A549 (cell line): ENCODE data around the gene BFSP2.

Source experiments
- CEBPB ChIP-seq, 2 experiments: fragments of >200 bp in 1 of 2; sonication (Bioruptor Twin) in 1 of 2; formaldehyde crosslinking in 1 of 2; IDR thresholded peaks; 2 replicates each; pipeline ENCODE4 v1.6.1; 2012 to 2016
- CHD4 ChIP-seq: fragments of 200-600 bp; sonication (generic); IDR thresholded peaks from 2 replicates; pipeline ENCODE4 v1.6.1; 2016; ENCODE audit warnings: antibody characterized with exemption, mild to moderate bottlenecking, borderline replicate concordance
- CTCF ChIP-seq: fragments of >200 bp; sonication (Bioruptor Twin); formaldehyde crosslinking; IDR thresholded peaks from 3 replicates; pipeline ENCODE4 v1.5.1; 2016
- ESRRA ChIP-seq: fragments of 150-350 bp; IDR thresholded peaks from 2 replicates; pipeline ENCODE4 v1.6.1; 2014; ENCODE audit warnings: mild to moderate bottlenecking, low read length, borderline replicate concordance
- FOSL2 ChIP-seq, 2 experiments: fragments of 450-650 bp in 1 of 2; fragments of >200 bp in 1 of 2; sonication (Bioruptor Twin) in 1 of 2; formaldehyde crosslinking; IDR thresholded peaks; 2 replicates each; pipeline versions ENCODE4 v1.5.0 to v1.6.1; 2016 to 2020; ENCODE audit warnings: mild to moderate bottlenecking in 1 of 2, moderate library complexity in 1 of 2
- JUN ChIP-seq, 2 experiments: fragments of >200 bp; sonication (Bioruptor Twin); formaldehyde crosslinking; IDR thresholded peaks; 2 replicates in 1 of 2; 3 replicates in 1 of 2; pipeline ENCODE4 v1.6.1; 2016 to 2017
- MAFK ChIP-seq: fragments of 450-650 bp; IDR thresholded peaks from 2 replicates; pipeline ENCODE4 v1.6.1; 2014; ENCODE audit not compliant: partially characterized antibody
- PHF8 ChIP-seq: fragments of 200-600 bp; sonication (generic); IDR thresholded peaks from 2 replicates; pipeline ENCODE4 v1.6.1; 2016; ENCODE audit warnings: low read depth, mild to moderate bottlenecking, antibody characterized with exemption, moderate library complexity, borderline replicate concordance
- RARB ChIP-seq: fragments of 250-450 bp; sonication (Bioruptor Pico); IDR thresholded peaks from 2 replicates; pipeline ENCODE4 v1.8.0; 2021; ENCODE audit warnings: mild to moderate bottlenecking, moderate library complexity
- RCOR1 ChIP-seq: fragments of 150-350 bp; IDR thresholded peaks from 2 replicates; pipeline ENCODE4 v1.6.1; 2014; ENCODE audit warnings: antibody characterized with exemption, low read length, low read depth
- REST ChIP-seq: fragments of 200-600 bp; sonication (generic); IDR thresholded peaks from 2 replicates; pipeline ENCODE4 v1.6.1; 2016; ENCODE audit warnings: antibody characterized with exemption, mild to moderate bottlenecking, moderate library complexity

- no peak for TF ChIP-seq CTCF
- no peak for TF ChIP-seq CHD4
- no peak for TF ChIP-seq RARB
- TF ChIP-seq FOSL2 (IDR thresholded peaks at IDR 0.05): no peak
- no peak for TF ChIP-seq FOSL2 (CRISPR knock-in tag; IDR thresholded peaks at IDR 0.05)
- TF ChIP-seq MAFK: no peak
- TF ChIP-seq REST: no peak
- no peak for TF ChIP-seq CEBPB (IDR thresholded peaks at IDR 0.05)
- no peak for TF ChIP-seq RCOR1
- no peak for TF ChIP-seq JUN (IDR thresholded peaks at IDR 0.05)
- no peak for TF ChIP-seq PHF8
- TF ChIP-seq ESRRA: no peak
These were observed 32.5 kb upstream of the BFSP2 start for GRCh38 chr3:133367403-133367802.
